Gastrocnemius medialis (tissue), 4 donors: ENCODE data around the gene EGR1. TPM values are rescaled to one million over a fixed set of nuclear protein-coding genes. Genes with fewer than 3 reads are reported as not detected.

ENCODE experiments used
- ATAC-seq, 2 donors: fragments of 150-250 bp; one replicate each; pipeline ENCODE4 v1.9.1; 2016
- DNase-seq, 2 donors: peaks; one replicate each; pipeline ENCODE4 v3.0.0-alpha.2; 2019
- H3K27ac ChIP-seq, 4 donors: fragments of 200-600 bp; sonication (generic); 1 replicate in 1 of 4; 2 replicates in 3 of 4; pipeline ENCODE4 v1.5.1; 2016 to 2018; ENCODE audit warnings: mild to moderate bottlenecking in 2 of 4, moderate library complexity in 1 of 4
- H3K27me3 ChIP-seq, 3 donors: fragments of 200-600 bp; sonication (generic) in 2 of 3; 1 replicate in 1 of 3; 2 replicates in 2 of 3; pipeline versions ENCODE4 v1.5.1 to v1.6.0; 2016 to 2019; ENCODE audit warnings: mild to moderate bottlenecking in 1 of 3, moderate library complexity in 1 of 3
- H3K36me3 ChIP-seq, 2 donors: fragments of 200-600 bp; sonication (generic) in 1 of 2; one replicate each; pipeline ENCODE4 v1.5.1; 2017 to 2018
- H3K4me1 ChIP-seq, 2 donors: fragments of 200-600 bp; sonication (generic) in 1 of 2; one replicate each; pipeline ENCODE4 v1.5.1; 2016 to 2017; ENCODE audit warnings: mild to moderate bottlenecking in 2 of 2
- H3K4me3 ChIP-seq, 4 donors: fragments of 200-600 bp; sonication (generic) in 3 of 4; 1 replicate in 1 of 4; 2 replicates in 3 of 4; pipeline ENCODE4 v1.5.1; 2016 to 2019; ENCODE audit warnings: mild to moderate bottlenecking in 2 of 4
- H3K9me3 ChIP-seq, 3 donors: fragments of 200-600 bp; sonication (generic) in 2 of 3; 1 replicate in 1 of 3; 2 replicates in 2 of 3; pipeline ENCODE4 v1.5.1; 2016 to 2019
- POLR2A ChIP-seq, 2 donors: fragments of 450-650 bp; IDR thresholded peaks; one replicate each; pipeline ENCODE4 v1.6.1; 2017; ENCODE audit warnings: antibody characterized with exemption in 2 of 2, mild to moderate bottlenecking in 2 of 2, moderate library complexity in 2 of 2
- in situ Hi-C, 4 donors: fragments of 200-750 bp; cut with MboI; loops; one replicate each; pipeline versions ENCODE4 v1.15.0 to v1.8.0; 2017; ENCODE audit warnings: low sequenced_read_pairs in 4 of 4
- intact Hi-C: fragments of 100-400 bp; cut with DNase I; formaldehyde crosslinking; loops from one replicate; pipeline ENCODE4 v1.15.1; 2023; ENCODE audit warnings: low total_unique reads
- total RNA-seq, 4 donors: library from RNA; depleted of rRNA; stranded (reverse); fragments of >200 nt; gene quantifications; one replicate each; pipeline versions ENCODE4 v1.1.0 to v1.2.3, GENCODE V29; 2016
- TF ChIP-seq, protein P1 (sequence below), 5 experiments: fragments of 450-650 bp in 3 of 5; fragments of 200-600 bp in 2 of 5; sonication (generic) in 2 of 5; IDR thresholded peaks in 4 of 5; conservative IDR thresholded peaks in 1 of 5; 1 replicate in 4 of 5; 2 replicates in 1 of 5; pipeline ENCODE4 v1.5.1; 2016 to 2019; ENCODE audit warnings: antibody characterized with exemption in 5 of 5, mild to moderate bottlenecking in 3 of 5, moderate library complexity in 3 of 5

EGR1 gene
- total RNA-seq, 4 donors from 2014 or later = 1.1 to 16.4 (median 7.2) TPM

DNA sequence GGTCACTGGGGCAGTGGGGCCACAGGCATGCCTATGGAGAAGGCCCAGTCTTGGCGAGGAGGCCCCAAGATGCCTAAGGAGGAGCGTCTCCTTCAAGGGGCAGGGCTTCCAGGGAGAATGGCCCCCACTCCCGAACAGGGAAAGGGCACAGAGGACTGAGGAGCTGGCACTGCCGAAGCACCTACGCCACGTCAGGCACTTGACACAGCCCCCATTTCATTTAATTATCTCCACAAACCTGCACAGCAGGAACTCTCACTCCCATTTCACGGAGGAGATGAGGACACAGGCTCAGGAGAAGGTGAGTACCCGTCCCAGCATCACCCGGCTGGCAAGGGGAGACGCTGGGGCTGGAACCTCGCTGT lies 26.0 kb downstream of the EGR1 start:
- DNase-seq = no peak
- TF ChIP-seq, protein P1, sequence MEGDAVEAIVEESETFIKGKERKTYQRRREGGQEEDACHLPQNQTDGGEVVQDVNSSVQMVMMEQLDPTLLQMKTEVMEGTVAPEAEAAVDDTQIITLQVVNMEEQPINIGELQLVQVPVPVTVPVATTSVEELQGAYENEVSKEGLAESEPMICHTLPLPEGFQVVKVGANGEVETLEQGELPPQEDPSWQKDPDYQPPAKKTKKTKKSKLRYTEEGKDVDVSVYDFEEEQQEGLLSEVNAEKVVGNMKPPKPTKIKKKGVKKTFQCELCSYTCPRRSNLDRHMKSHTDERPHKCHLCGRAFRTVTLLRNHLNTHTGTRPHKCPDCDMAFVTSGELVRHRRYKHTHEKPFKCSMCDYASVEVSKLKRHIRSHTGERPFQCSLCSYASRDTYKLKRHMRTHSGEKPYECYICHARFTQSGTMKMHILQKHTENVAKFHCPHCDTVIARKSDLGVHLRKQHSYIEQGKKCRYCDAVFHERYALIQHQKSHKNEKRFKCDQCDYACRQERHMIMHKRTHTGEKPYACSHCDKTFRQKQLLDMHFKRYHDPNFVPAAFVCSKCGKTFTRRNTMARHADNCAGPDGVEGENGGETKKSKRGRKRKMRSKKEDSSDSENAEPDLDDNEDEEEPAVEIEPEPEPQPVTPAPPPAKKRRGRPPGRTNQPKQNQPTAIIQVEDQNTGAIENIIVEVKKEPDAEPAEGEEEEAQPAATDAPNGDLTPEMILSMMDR (IDR thresholded peaks at IDR 0.05 in 4 of 5, conservative IDR thresholded peaks at IDR 0.05 in 1 of 5) = no peak
- TF ChIP-seq POLR2A (IDR thresholded peaks at IDR 0.05) = no peak
- no peaks in the 10 kb centered on the region for H3K36me3 ChIP-seq
- no peaks in the 10 kb centered on the region for H3K9me3 ChIP-seq
- H3K4me3 ChIP-seq = peak overlapping the region; percentile 60 to 85 (median 64)
- H3K4me1 ChIP-seq = peaks cover 14 to 17% of the 10 kb centered on the region in 2 donors
- peaks cover 28 to 40% (median 29%) of the 10 kb centered on the region in 3 donors for H3K27me3 ChIP-seq
- intact Hi-C loops (no loop called here), in situ Hi-C loops (no loop called here)
- ATAC-seq = no peak
- H3K27ac ChIP-seq = no peak overlapping the region

DNA sequence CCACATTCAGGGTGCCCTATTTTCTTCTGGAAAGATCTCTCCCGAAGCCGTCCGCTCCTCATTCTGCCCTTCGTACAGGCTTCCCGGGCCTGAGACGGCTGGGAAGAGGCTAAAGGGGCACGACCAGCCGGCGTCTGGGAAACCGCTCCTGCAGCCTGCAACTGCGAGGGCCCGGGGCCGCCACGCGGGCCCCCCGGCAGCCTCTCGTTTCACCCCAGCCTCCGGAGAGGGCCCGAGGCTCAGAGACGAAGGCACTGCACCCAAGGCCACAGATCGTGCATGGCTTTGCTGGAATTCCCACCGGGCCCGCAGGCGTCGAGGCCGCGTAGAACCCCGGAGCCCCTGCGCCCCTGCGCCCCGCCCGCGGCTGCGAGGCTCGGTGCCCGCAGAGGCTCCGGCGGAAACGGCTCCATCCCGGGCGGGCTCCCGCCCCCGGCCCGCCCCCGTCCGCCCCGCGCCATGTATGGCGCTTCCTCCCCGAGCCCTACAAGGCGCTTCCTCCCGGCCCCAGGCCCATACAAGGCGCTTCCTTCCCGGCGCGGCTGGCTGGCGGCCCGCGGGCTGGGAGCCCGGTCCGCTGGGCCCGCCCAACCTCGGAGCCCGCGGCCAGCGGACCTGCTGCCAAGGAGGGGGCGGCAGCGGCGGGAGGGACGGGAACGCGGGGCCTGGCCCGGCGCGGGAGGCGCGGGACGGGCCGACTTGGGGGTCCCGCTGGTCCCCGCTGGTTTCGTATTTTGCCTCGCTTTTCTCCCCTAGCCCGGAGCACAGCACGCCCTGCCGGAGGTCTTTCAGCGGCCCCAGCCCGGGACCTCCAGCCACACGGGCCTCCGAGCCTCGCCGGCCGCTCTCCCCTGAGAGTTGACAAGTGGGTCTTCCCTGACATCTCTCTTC lies 26.6 kb downstream of the EGR1 start:
- DNase-seq (peak; percentile 79 to 87), ATAC-seq (peak; percentile 92 to 93)
- peak in 1 of 2 donors; percentile 23 for TF ChIP-seq POLR2A (IDR thresholded peaks at IDR 0.05)
- TF ChIP-seq, protein P1 (IDR thresholded peaks at IDR 0.05 in 4 of 5, conservative IDR thresholded peaks at IDR 0.05 in 1 of 5) = peak in 2 of 5 experiments; percentile 8 to 11
- H3K4me1 ChIP-seq = peaks cover 14 to 17% of the 10 kb centered on the region in 2 donors
- peak overlapping the region; percentile 60 to 85 (median 64) for H3K4me3 ChIP-seq
- peaks cover 28 to 40% (median 29%) of the 10 kb centered on the region in 3 donors for H3K27me3 ChIP-seq
- no peaks in the 10 kb centered on the region for H3K36me3 ChIP-seq
- in situ Hi-C loops = no loop called here
- no peaks in the 10 kb centered on the region for H3K9me3 ChIP-seq
- intact Hi-C loops = loop anchor here (1.0 kb wide), 2 partner anchors 27 to 29 kb away; partner anchors contain the start of gene EGR1
- H3K27ac ChIP-seq = peak overlapping the region; percentile 34 to 63 (median 56)

GRCh38 chr5:138492560-138493045 lies 27.3 kb downstream of the EGR1 start:
- Histone ChIP-seq H3K9me3 (no peaks in the 10 kb centered on the region), H3K4me3 (peak overlapping the region; percentile 58 to 67 (median 60)), H3K36me3 (no peaks in the 10 kb centered on the region), H3K27ac (peak overlapping the region; percentile 34 to 63 (median 56)), H3K27me3 (peaks cover 28 to 39% (median 29%) of the 10 kb centered on the region in 3 donors), H3K4me1 (peaks cover 14 to 17% of the 10 kb centered on the region in 2 donors)
- DNase-seq = no peak
- in situ Hi-C loops (no loop called here), intact Hi-C loops (loop anchor here (1.0 kb wide), 2 partner anchors 27 to 29 kb away; partner anchors contain the start of gene EGR1)
- ATAC-seq = peak in 1 of 2 donors; percentile 2
- TF ChIP-seq, protein P1 (IDR thresholded peaks at IDR 0.05 in 4 of 5, conservative IDR thresholded peaks at IDR 0.05 in 1 of 5) = no peak
- TF ChIP-seq POLR2A (IDR thresholded peaks at IDR 0.05) = no peak

- Histone ChIP-seq H3K36me3 (no peaks in the 10 kb centered on the region), H3K4me3 (no peak overlapping the region), H3K4me1 (peaks cover 14 to 17% of the 10 kb centered on the region in 2 donors), H3K9me3 (no peaks in the 10 kb centered on the region), H3K27me3 (peaks cover 11 to 13% (median 12%) of the 10 kb centered on the region in 3 donors), H3K27ac (no peak overlapping the region)
- TF ChIP-seq, protein P1 (IDR thresholded peaks at IDR 0.05 in 4 of 5, conservative IDR thresholded peaks at IDR 0.05 in 1 of 5) = no peak
- TF ChIP-seq POLR2A (IDR thresholded peaks at IDR 0.05) = no peak
- ATAC-seq (no peak), DNase-seq (no peak)
- intact Hi-C loops = no loop called here
- in situ Hi-C loops = no loop called here
These were observed 30.1 kb downstream of the EGR1 start for GRCh38 chr5:138495351-138495750.
